Activated effector memory CD4-positive, alpha-beta T cell treated with Interleukin-2 at 50 U/mL for 16 hours (primary cell): ENCODE results near the gene FHDC1.

Experiments used
- DNase-seq: peaks from one replicate; pipeline ENCODE4 v3.0.0-alpha.2; 2020

Gene FHDC1

GRCh38 chr4:153013202-153013977 lies 77.3 kb downstream of the FHDC1 start:
- DNase-seq, result no peak

- DNase-seq, result no peak
Observed at GRCh38 chr4:153014460-153014859, 78.3 kb downstream of the FHDC1 start.

GRCh38 chr4:153016592-153016991 lies 80.5 kb downstream of the FHDC1 start:
- no peak for DNase-seq

DNA sequence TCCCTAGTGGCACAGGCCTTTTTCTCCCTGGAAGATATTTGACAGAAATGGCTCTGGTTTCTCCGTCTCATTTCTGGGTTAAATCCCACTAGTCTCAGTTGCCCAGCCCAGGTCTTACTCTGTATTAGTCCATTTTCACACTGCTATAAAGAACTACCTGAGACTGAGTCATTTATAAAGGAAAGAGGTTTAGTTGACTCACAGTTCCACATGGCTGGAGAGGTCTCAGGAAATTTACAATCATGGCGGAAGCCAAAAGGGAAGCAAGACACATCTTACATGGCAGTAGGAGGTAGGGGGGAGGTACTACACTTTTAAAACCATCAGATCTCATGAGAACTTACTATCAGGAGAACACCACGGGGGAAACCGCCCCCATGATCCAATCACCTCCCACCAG lies 81.9 kb downstream of the FHDC1 start:
- DNase-seq, result no peak

- no peak for DNase-seq
Observed at GRCh38 chr4:153018684-153019083, 82.6 kb downstream of the FHDC1 start.

DNA sequence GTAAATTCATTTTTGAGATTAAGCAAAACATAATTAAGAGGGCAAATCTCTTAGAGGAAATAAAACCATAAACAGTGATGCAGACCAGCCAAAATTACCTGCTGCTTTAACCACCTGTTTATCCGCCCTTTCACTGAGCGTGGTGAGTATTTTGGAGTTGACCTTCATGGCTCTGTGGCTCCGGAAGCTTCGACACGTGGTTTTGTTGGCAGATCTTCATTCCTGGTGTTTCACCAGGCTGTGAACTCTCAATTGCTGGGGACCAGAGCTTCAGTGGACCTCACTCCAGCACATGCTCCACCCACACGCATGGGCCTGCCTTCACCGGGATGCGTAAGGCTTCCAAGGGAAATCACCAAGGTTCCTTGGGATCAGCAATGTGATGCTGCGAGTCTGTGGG lies 83.8 kb downstream of the FHDC1 start:
- DNase-seq, result no peak

GRCh38 chr4:153020457-153020856 lies 84.3 kb downstream of the FHDC1 start:
- DNase-seq, result no peak

GRCh38 chr4:153021276-153021675 lies 85.2 kb downstream of the FHDC1 start:
- DNase-seq, result no peak

DNA sequence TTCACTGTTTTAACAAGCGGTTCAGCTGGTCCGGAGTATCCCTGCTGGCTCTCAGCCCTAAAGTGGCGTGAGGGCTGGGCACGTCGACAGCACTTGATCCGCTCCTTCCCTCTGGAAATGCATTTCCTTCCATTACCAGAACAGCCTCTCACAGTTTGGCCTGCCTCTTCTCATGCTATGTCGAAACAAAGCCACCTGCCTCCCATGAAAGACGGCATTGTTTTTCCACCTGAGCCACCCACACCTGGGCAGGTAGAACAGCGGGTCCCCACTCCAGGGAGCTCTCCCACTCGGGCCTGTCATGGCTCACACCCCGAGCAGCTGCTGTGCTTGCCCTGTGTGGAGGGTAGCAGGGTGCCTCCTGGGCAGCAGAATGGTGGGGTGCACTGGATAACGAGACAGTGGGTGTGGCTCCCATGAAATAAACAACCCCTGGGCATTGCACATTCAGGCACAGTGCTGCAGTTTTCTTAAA lies 86.2 kb downstream of the FHDC1 start:
- DNase-seq, result no peak

DNA sequence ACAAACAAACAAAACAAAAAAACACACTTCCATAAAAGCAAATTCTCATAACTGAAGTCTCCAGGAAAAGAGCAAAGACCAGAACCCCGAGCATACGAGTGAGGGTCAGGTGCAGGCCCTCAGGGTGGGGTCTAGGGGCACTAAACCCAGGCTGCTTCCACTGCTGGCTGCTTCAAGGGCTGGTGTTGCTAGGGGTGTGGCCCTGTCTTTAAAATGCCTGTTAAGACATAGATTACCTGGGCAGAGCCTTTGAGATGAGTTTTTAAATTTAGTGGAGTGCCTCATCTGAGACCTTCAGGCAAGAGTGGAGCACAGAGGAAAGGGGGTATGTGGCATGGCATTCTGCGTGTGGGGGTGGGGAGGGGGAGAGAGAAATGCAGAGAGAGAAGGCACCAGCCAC lies 87.0 kb downstream of the FHDC1 start:
- DNase-seq, result no peak

DNA sequence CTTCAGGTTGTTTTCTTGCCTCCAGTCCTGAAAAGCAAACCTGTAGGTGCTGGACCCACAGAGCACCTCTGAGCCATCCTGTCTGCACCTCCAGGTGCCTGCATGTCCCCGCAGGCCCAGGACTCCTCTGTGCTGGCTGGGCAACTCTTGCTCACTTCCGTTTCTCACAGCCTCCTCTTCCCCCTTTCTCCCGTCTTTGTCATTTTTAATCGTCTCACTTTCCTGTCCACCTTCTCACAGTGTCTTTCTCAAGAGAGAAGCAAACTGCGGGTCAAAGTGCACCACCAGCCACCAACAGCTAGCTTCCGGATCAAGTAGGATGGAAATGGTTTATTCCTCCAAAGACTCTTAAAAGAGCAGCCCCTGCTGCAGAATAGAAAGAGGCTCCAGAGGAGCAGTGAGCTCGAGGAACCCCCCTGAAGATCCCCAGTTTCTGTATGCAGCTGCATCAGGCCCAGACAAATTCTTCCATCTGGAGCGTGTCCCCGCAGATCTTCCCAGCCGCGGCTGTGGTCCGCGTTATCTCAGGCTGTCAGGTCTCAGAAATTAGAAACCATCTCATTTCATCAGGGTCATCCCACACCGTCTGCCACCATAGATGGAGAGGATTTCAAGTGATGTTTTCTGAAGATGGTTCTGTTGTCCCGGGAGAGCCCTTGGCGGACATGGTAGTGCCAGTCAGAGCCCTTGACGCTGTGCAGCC lies 87.7 kb downstream of the FHDC1 start:
- no peak for DNase-seq

DNA sequence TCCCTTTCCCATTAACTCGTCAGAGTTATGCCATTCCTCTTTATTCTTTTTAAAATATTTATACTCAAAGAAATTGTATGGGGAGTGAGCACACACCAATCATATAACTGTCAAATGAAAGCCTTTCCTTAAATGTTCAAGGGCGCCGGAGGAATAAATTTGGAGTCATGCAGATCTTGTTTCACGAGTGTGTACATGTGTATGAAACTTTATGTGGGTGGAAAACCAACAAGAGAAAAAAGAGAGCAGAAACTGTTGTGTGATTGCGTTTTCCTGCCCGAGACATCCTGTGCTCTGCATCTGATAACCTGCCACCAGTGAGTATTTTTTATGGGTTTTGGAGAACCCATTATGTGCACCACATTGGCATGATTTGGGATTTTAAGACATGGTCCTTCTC lies 88.3 kb downstream of the FHDC1 start:
- no peak for DNase-seq

DNA sequence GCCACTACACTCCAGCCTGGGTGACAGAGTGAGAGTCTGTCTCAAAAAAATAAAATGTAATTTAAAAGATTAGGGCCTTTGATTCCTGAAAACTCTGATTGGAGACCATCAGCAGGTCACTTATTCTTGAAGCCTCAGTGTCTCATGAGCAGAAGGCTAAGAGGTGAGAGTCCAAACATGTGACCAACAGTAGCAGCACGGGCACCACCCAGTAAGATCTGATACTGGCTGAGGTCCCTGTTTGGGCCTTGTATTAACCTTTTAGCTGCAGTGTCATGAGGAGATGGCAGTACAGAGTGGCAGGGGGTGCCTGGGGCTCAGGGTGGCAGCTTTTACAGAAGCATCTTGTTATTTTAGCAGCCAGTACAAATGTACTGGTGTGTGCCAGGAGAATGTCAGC lies 89.3 kb downstream of the FHDC1 start:
- no peak for DNase-seq

DNA sequence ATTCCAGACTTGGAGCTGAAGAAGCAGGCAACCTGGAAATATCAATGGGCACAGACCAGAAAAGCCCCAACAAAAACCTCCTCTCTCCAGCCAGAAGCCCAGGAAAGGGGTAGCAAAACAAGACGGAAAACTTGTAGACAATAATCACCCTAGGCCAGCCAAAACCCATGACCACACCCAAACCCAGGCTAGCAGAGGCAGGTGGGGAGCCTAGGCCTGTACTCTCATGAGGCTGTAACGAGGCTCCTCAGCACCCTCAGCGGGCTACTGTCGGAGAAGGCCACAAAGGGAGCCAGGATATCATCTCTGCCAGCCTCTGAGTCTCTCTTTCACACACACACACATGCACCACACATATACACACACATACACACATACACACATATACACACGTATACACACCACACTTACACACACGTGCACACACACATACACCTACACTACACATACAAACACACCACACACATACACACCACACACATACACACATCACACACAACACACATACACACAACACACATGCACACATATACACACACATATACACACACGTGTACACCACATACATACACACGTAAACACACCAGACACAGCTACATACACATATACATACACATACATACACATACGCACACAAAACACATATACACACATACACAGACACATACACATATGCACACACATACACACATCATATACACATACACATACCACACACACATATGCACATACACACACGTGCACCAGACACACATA lies 90.6 kb downstream of the FHDC1 start:
- DNase-seq, result no peak

GRCh38 chr4:153027866-153028265 lies 91.7 kb downstream of the FHDC1 start:
- no peak for DNase-seq

GRCh38 chr4:153028535-153028934 lies 92.4 kb downstream of the FHDC1 start:
- DNase-seq, result no peak
